ENCODE data around the gene EBF3.

The EBF3 gene

DNA sequence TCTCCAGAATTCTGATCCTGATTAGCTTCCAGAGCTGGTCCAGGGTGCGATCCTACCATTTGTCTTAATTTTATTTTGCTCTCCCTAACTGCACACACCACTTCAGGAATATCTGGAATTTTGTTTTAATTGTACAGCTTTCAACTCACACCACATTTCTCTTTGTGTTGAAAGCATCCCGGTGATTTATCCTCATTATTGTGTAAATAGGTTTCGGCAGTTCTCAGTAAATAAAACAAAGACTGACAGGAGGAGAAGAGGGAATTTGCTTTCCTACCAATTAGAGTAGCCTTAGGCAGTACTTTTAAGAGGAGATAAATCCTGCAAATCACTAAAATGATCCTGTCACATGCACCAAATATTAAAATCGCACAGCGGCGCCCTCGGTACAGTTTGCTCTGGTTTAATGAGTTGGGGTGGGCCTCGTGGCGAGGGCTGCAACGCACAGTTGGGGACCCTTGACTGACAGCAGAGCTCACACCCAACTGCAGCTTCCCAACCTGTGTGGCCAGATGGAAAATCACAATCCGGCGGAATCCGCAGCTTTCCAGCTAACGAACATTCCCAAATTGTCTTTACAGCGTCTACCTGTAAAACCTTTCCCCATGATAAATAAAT lies 62.6 kb downstream of the EBF3 start:
- Mint-ChIP-seq H3K9me3 (no peaks in the 10 kb centered on the region), H3K4me1 (no peaks in the 10 kb centered on the region)

DNA sequence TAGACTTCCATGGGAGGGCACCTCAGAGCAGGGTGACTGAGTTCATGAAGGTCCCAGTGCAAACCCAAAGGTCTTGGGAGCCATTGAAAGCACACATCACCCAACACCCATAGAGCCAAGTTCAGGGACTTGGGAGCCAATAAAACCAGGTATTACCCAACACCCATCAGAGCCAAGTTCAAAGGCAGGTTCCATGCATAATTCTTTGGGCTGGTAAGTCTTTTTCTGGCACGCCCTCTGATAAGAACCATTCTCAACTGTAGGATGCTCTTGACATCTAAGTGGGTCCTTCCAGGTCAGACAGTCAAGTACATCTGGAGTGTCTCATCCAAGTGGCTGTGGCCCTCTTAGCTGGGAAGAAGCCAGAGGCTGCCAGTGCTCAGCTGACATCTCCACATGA lies 63.2 kb downstream of the EBF3 start:
- Mint-ChIP-seq H3K27me3 (peaks cover 13% of the 10 kb centered on the region), H3K4me3 (no peak overlapping the region), H3K27ac (no peak overlapping the region), H3K9me3 (no peaks in the 10 kb centered on the region), H3K36me3 (no peaks in the 10 kb centered on the region), H3K4me1 (no peaks in the 10 kb centered on the region)

More for the DNA sequence above, 62.6 kb downstream of the EBF3 start:
- H3K4me3 Mint-ChIP-seq, result no peak overlapping the region
- H3K27ac Mint-ChIP-seq, result no peak overlapping the region
- no peaks in the 10 kb centered on the region for H3K36me3 Mint-ChIP-seq
- peaks cover 14% of the 10 kb centered on the region for H3K27me3 Mint-ChIP-seq

DNA sequence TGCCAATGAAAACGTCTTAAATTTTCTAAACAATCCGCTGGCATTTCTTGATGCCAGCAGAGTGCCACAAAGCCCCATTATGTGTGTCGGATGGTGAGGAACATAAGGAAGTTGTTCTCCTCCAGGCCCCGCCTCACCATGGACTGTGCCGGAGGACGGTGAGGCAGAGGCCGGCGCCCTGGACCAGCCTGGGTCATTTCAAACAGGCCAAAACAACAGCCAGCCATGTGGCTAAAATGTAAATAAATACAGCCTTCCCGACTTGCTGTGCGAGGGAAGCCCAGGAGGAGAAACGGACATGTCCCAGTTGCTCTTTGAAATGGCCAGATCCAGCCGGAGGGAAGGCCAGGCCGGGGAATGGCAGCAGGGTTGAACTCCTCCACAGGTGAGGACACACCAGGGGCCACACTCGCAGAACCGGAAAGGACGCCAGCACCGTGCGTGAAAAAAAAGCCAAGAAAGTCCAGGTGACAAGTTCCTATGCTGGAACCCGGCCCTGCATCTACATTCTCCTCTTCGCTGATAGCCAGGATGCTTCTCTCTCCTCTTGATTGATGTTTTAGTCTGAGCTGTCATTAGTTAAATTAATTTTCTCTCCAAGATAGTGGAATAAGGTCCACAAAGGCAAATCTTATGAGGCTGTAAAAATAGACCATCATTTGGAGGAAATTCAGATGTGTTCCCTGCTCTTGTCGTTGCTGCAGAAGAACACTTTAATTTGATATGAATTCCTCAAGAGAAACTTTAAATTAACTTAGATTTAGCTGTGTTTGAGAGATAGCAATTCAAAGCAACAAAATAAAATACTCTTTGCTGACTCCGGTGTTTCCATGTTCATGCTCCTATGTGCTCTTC lies 64.6 kb downstream of the EBF3 start:
- Mint-ChIP-seq H3K9me3 (no peaks in the 10 kb centered on the region), H3K4me3 (no peak overlapping the region), H3K4me1 (no peaks in the 10 kb centered on the region), H3K36me3 (no peaks in the 10 kb centered on the region), H3K27me3 (peaks cover 13% of the 10 kb centered on the region), H3K27ac (no peak overlapping the region)

DNA sequence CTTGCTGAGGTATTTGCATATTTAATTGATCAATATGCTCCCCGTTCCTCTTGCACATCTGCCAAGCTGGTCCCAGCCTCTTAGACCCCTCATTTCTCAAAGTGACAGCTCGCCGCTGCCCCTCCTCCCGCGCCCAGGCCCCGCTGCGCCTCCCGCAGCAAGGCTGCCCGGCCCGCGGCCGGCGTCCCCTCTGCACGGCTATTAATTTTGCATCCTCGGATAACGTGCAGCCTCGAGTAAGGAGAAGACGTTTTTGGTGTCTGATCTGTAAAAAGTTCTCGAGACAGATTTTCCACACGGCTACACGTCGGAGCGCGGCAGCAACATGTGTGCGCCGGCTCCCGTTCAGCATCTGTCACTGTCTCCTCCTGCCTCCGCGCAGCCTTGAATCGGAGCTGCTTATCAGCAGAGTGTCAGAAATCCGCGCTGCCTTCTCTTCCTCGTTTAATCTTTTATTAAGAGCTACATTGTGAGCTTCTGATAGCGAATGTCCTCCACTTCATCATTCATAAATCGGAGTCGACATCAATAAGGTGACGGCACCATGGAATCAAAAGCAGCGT lies 65.3 kb downstream of the EBF3 start:
- Mint-ChIP-seq H3K27ac (no peak overlapping the region), H3K36me3 (no peaks in the 10 kb centered on the region), H3K4me1 (no peaks in the 10 kb centered on the region), H3K4me3 (no peak overlapping the region), H3K9me3 (no peaks in the 10 kb centered on the region), H3K27me3 (peaks cover 13% of the 10 kb centered on the region)

DNA sequence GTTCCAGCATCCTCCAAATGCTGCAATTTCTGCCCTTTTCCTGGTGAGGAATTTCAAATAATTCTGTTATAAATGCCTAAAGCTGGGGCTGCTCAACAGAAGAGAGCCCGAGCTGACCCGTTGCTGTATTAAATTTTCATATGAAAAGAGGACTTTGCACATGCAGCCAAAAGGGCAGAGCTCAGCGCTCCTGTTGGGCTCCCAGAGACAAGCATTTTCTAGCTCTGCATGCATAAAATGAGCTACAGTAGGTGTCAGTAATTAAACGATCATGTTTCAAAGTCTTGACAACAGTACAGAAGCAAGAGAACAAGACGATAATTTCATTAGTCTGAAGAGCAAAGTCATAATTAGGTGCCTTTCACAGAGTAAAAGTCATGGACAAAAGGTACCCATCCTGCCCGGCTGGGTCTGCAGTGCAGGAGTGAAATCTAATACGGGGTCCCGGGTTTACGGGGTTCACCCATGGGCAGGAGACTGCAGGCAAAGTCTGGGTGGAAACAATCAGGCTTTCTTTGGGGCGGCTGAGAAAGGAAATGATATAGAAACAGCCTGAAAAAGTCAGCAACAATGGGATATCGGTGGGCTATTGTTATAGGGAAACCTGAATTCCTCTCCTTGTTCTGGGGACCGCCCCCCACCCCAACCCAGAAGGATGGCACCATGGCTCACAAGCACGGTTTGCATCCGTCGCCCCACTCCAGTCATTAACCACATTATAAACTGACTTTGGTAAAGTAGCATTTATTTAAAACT lies 66.0 kb downstream of the EBF3 start:
- Mint-ChIP-seq H3K27me3 (peaks cover 13% of the 10 kb centered on the region), H3K4me1 (no peaks in the 10 kb centered on the region), H3K36me3 (no peaks in the 10 kb centered on the region), H3K9me3 (no peaks in the 10 kb centered on the region), H3K27ac (no peak overlapping the region), H3K4me3 (no peak overlapping the region)

DNA sequence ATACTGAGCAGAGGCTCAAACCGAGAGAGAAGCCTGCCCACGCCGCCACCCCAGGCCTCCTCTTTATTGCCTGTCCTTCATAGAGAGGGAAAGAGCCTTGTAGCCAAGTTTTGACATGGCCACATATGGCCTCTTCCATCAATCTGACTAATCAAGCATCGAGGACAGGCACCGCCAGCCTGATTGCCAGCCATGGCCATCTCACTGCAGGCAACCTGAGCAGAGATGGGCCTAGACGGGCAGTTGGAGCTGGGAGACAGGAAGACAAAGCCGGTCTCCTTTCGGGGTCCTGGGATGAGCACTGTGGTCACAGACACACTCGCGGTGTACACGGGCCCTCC lies 67.2 kb downstream of the EBF3 start:
- Mint-ChIP-seq H3K4me3 (no peak overlapping the region), H3K9me3 (no peaks in the 10 kb centered on the region), H3K27ac (no peak overlapping the region), H3K36me3 (no peaks in the 10 kb centered on the region), H3K4me1 (no peaks in the 10 kb centered on the region), H3K27me3 (peaks cover 13% of the 10 kb centered on the region)

DNA sequence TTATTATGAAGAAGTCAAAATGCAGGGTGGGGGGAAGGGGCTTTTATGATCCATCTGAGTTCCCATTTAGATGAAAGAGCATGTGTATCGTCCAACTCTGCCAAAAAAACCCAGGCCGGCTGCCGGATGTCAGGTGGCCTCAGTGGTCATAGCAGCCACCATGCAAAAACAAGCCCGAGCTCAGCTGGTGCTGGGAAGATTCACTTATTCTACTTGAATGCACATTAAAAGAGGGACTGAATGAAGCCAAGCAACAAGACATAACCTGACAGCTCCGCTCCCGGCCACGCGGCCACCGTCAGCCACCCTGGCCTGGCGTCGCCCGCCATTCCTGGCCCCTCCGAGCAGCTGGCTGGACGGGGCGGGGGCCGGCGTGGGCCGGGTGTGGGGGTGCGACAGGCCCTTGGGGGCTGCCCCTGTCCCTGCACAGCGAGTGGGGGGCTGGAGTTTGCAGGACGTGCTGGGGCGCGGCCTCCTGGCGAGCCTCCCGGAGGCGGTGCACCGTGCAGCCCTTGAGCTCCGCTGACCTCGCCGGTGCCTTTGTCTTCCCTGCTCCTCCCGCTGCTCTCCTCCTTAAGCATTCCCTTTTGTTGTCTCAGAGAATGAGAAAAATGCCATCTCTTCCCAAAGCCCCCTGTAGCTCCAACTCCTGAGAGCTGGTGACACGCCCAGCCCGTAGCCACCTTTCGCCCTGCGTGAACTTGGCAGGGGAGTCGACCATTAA lies 67.8 kb downstream of the EBF3 start:
- Mint-ChIP-seq H3K36me3 (no peaks in the 10 kb centered on the region), H3K4me3 (no peak overlapping the region), H3K27ac (no peak overlapping the region), H3K4me1 (no peaks in the 10 kb centered on the region), H3K9me3 (no peaks in the 10 kb centered on the region), H3K27me3 (peaks cover 12% of the 10 kb centered on the region)

DNA sequence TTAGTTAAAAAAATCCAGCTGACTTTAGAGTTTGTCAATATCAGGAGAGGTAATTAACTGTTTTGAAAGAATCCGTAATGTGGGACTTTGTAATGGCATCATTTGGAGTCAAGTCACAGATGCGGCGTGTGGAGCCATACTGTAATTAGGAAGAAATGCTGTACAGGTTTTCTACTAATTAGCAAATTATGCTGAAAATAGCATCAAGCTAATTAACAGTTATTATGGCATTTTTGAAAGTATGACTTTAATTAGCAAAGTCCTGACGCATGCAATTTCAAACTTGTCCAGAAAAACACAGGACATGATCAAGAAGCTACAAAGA lies 68.3 kb downstream of the EBF3 start:
- Mint-ChIP-seq H3K27ac (no peak overlapping the region), H3K9me3 (no peaks in the 10 kb centered on the region), H3K27me3 (peaks cover 11% of the 10 kb centered on the region), H3K36me3 (no peaks in the 10 kb centered on the region), H3K4me1 (no peaks in the 10 kb centered on the region), H3K4me3 (no peak overlapping the region)

DNA sequence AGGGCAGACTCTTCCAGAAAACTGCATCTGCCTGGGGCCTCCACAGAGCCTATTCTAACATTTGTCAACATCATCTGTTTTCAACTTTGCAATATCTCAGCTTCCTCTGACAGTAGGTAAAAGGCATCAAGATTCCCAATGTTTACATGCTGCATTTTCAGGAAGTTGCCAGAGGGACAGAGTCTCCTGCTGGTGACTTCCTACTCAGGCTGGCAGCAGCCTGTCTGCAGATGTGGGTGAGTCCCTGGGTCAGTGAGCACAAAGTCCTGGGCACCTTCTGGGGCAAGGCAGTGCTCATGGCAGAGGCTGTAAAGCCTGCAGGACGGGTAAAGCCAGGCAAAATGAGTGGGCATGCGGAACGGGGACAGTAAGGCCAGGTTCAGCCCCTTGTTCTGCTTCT lies 69.4 kb downstream of the EBF3 start:
- Mint-ChIP-seq H3K9me3 (no peaks in the 10 kb centered on the region), H3K36me3 (no peaks in the 10 kb centered on the region), H3K27ac (no peak overlapping the region), H3K4me1 (no peaks in the 10 kb centered on the region), H3K27me3 (peaks cover 8% of the 10 kb centered on the region), H3K4me3 (no peak overlapping the region)

DNA sequence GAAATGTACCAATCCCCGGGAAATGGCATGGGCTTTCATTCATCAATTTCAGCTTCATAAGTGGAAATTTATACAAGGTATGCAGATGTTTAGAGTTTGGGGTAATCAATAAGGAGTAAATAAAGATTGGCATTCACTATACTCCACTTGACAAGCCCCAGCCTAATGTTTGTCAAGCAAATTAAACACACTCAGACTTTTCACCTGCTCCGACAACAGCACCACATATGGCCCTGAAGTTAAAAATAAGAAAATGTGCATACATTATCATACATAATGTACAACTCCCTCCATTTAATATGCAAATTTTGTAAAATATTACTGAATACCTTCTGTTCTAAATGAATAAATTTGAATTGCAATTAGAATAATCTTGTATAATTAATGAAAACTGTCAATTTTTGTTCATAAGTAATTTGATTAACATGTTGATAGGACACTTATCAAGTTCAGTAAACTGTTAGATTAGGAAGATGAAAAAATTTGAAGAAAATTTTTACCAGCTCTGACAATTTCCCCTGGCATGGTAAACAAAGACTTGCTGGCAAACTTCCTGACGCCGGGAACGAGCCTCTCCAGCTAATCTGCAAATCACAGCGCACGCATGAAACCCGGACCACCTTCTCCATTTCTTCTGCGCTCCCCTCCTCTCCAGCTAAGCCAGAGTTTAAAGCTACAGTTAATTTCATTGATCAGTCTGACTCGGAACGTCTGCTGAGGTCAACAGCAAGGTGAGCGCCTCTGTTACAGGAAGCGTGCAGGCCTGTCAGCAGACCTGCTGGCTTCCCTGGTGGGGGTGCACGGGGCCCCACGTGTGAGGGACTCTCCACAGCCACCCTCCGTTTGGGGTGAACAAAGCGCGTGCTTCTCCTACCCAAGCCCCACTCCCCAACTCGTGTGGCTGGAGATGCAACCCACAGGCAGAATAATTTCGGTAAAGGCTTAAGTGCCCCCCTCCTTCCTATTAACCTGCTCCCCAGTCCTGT lies 70.7 kb downstream of the EBF3 start:
- H3K36me3 Mint-ChIP-seq, result no peaks in the 10 kb centered on the region
- peaks cover 7% of the 10 kb centered on the region for H3K27me3 Mint-ChIP-seq
- H3K9me3 Mint-ChIP-seq, result no peaks in the 10 kb centered on the region
- no peaks in the 10 kb centered on the region for H3K4me1 Mint-ChIP-seq
- no peak overlapping the region for H3K27ac Mint-ChIP-seq
- no peak overlapping the region for H3K4me3 Mint-ChIP-seq

DNA sequence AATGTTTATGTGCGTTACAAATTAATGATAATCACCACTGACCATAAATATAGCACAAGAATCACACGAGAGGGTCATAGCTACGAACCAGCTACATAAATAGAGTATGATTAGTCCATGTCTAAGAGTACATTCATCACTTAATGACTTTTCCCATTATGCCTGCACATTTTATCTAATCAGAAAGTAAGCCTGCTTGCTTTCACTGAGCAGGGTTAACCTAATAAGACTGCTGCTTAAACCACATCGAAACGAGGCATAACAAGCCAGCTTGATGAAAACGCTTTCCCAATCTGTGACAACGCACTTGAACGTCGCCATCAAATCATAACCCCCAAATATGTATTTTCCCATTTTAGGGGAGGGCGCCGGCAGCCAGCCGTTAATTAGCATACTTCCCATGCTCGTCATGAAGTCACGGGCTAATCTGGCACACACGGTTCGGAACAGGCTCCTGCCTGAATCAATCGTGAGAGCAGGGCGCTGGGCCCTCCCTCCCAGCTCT lies 71.5 kb downstream of the EBF3 start:
- H3K9me3 Mint-ChIP-seq, result no peaks in the 10 kb centered on the region
- no peak overlapping the region for H3K27ac Mint-ChIP-seq
- H3K4me1 Mint-ChIP-seq, result no peaks in the 10 kb centered on the region
- peaks cover 7% of the 10 kb centered on the region for H3K27me3 Mint-ChIP-seq
- no peaks in the 10 kb centered on the region for H3K36me3 Mint-ChIP-seq
- no peak overlapping the region for H3K4me3 Mint-ChIP-seq

DNA sequence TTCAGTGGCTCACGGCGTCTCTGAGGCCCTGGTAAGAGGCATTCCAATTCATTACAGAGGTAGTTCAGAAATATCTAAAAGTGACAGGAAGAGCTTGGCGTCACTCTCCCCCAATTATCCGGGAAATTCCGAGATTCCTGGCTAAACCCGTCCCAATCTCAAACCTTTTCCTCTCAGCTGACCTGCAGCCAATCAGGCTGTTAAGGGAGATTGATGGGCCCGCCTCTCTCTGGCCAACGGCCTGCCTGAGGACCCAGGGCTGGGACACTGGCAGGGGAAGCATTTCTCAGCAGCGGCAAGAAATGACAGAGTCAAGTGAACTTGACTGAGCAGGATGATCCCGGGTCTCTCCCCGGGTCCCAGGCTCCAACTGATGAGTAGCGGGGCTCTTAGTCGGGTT lies 72.3 kb downstream of the EBF3 start:
- no peaks in the 10 kb centered on the region for H3K36me3 Mint-ChIP-seq
- H3K9me3 Mint-ChIP-seq, result no peaks in the 10 kb centered on the region
- H3K4me1 Mint-ChIP-seq, result no peaks in the 10 kb centered on the region

DNA sequence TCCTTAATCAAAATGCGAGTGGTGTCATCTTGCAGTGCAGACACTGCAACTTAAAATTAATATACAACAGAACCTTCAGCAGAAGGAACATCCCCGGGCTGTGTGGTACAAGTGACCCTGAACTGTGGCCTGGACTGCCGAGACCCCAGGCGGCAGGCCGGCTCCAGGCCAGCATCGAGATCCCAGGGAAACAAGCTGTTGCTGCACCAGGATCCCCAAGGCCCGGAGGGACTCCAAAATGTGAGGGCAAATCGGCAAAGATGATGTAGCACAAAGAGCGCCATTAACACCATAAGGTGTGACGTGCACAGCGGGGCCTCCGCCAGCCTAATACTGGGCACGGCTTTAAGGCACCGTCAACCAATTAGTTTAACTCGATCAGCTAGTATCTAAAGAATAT lies 73.9 kb downstream of the EBF3 start:
- no peak overlapping the region for H3K4me3 Mint-ChIP-seq
- no peaks in the 10 kb centered on the region for H3K36me3 Mint-ChIP-seq
- no peaks in the 10 kb centered on the region for H3K4me1 Mint-ChIP-seq
- H3K27me3 Mint-ChIP-seq, result no peaks in the 10 kb centered on the region
- H3K27ac Mint-ChIP-seq, result no peak overlapping the region
- H3K9me3 Mint-ChIP-seq, result no peaks in the 10 kb centered on the region

More for the DNA sequence above, 72.3 kb downstream of the EBF3 start:
- Mint-ChIP-seq H3K27me3 (peaks cover 4% of the 10 kb centered on the region), H3K27ac (no peak overlapping the region), H3K4me3 (no peak overlapping the region)

DNA sequence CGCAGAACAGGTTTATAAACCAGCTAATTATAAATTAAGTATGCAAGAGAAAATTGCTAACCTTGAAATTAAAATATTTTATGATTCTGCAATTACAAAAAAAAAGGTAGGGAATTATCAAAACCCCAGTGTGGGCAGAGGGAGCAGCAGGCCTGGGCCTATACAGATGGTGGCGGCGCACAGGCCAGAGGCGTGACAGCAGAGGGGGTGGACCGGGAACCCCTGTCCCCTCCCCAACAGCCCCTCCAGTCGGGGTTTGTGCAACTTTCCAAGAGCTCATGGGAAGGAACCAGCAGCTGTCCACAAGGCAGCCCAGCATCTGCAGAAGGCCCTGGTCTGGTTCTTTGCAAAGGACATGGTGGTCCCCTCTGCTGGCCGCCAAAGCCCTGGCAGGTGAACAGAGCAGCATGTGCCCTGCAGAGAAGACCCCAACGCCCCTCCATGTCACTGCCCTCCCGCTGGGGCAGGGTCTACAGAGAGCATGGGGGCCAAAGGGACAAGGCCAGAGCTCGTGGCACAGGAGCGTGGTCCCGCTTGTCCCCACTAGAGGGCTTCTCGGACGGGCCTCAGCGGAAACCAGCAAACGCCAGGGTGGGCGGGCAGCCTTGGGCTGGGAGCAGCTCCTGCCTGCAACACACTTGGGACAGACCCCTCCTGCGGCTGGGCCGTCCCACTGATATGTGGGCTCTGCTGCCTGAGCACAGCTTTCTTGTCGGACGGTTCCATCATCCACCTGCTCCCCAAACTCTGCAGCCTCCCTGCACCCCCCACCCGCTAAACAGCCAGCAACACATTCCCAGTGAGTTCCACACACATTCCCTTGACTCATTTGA lies 75.1 kb downstream of the EBF3 start:
- Mint-ChIP-seq H3K4me3 (no peak overlapping the region), H3K27me3 (no peaks in the 10 kb centered on the region), H3K4me1 (no peaks in the 10 kb centered on the region), H3K27ac (no peak overlapping the region), H3K9me3 (no peaks in the 10 kb centered on the region), H3K36me3 (no peaks in the 10 kb centered on the region)

Measured in activated naive CD4-positive, alpha-beta T cell treated with anti-CD3 and anti-CD28 coated beads, Interleukin-2, amount 50 U/mL, for 24 hours (primary cell).